Measurements from ENCODE around the gene GPR68. TPM values are rescaled to one million over a fixed set of nuclear protein-coding genes. Genes with fewer than 3 reads are reported as not detected.
"Not testable (repeated sequence)": the region's sequence is repeated elsewhere in the genome, so short reads cannot be mapped to it uniquely, and the experiment has no call there.

GPR68 gene
- total RNA-seq, 4 donors from 2014 or later, result 1.5 to 1.7 TPM; not detected in 2

DNA sequence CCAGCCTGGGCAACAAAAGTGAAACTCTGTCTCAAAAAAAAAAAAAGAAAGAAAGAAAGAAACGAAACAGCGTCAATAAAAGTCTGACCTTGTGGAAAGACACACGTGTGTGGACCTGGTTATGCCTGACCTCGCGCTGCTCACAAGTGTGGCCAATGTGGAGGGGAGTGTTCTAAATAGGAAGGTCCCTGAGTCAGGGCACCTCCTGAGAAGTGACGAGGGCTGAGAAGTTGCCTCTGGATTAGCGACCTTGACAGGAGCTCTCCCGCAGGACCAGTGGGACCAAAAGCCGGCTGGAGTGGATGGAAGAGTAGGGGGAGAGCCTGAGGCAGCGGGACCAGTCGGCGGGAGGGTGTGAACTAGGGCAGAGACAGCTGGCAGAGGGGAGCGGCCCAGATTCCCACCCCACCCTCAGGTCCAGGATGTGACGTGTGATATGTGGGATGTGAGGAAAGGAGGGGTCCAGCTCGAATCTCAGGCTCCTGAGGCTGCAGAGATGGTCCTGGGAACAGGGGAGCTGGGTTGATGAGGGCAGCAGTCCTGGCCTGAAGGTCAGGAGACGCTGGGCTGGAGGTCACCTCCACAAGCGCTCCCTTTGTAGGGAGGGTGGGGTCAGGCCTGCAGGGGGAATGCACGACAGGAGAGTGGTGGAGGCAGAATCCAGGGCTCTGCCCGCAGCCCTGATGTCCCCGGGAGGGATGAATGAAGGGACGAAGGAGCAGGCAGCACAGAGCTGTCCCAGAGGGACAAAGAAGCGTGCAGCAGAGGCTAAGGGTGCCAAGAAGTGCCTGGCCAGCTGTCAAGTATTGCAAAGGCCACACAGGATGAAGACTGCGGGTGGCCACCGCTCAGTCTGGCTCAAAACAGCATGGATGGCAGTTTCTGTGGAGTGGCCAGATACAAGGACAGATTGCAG is 24.8 kb upstream of the GPR68 start:
- no peaks in the 10 kb centered on the region for H3K9me3 ChIP-seq
- no peak for DNase-seq
- no peak for TF ChIP-seq POLR2A (IDR thresholded peaks at IDR 0.05)
- TF ChIP-seq, protein P1, sequence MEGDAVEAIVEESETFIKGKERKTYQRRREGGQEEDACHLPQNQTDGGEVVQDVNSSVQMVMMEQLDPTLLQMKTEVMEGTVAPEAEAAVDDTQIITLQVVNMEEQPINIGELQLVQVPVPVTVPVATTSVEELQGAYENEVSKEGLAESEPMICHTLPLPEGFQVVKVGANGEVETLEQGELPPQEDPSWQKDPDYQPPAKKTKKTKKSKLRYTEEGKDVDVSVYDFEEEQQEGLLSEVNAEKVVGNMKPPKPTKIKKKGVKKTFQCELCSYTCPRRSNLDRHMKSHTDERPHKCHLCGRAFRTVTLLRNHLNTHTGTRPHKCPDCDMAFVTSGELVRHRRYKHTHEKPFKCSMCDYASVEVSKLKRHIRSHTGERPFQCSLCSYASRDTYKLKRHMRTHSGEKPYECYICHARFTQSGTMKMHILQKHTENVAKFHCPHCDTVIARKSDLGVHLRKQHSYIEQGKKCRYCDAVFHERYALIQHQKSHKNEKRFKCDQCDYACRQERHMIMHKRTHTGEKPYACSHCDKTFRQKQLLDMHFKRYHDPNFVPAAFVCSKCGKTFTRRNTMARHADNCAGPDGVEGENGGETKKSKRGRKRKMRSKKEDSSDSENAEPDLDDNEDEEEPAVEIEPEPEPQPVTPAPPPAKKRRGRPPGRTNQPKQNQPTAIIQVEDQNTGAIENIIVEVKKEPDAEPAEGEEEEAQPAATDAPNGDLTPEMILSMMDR (IDR thresholded peaks at IDR 0.05), result no peak
- peak overlapping the region in 1 of 4 donors; percentile 7 for H3K27ac ChIP-seq
- peaks cover 0 to 16% (median 3%) of the 10 kb centered on the region in 4 donors for H3K4me1 ChIP-seq
- H3K36me3 ChIP-seq, result peaks cover 0 to 24% (median 0%) of the 10 kb centered on the region in 3 donors
- H3K4me3 ChIP-seq, result no peak overlapping the region
- H3K27me3 ChIP-seq, result no peaks in the 10 kb centered on the region

DNA sequence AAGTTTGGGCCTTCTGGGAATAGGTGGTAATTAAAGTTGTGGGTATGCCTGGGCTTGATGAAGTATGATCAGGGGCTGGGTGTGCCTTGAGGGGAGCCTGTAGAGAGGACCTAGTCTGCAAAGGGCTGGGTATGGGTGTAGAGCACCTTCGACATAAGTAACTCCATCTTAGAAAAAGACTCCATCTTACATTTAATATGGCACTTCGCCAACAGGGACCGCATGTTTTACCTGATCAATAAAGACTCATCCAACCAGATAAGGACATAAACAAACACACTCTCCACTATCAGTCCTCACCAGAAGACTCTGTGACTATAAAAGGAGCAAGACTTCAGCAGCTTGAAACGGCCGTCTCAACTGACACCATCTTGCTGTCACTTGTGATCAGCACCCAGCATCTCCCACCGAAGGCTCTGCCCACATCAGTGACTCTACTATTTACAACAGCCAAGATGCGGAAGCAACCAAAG is 23.5 kb upstream of the GPR68 start:
- DNase-seq, result no peak
- H3K4me1 ChIP-seq, result peaks cover 0 to 27% (median 6%) of the 10 kb centered on the region in 4 donors
- peaks cover 0 to 12% (median 0%) of the 10 kb centered on the region in 3 donors for H3K36me3 ChIP-seq
- no peak for TF ChIP-seq POLR2A (IDR thresholded peaks at IDR 0.05)
- TF ChIP-seq, protein P1 (IDR thresholded peaks at IDR 0.05), result no peak
- no peak overlapping the region for H3K27ac ChIP-seq
- no peaks in the 10 kb centered on the region for H3K9me3 ChIP-seq
- no peak overlapping the region for H3K4me3 ChIP-seq
- H3K27me3 ChIP-seq, result no peaks in the 10 kb centered on the region

DNA sequence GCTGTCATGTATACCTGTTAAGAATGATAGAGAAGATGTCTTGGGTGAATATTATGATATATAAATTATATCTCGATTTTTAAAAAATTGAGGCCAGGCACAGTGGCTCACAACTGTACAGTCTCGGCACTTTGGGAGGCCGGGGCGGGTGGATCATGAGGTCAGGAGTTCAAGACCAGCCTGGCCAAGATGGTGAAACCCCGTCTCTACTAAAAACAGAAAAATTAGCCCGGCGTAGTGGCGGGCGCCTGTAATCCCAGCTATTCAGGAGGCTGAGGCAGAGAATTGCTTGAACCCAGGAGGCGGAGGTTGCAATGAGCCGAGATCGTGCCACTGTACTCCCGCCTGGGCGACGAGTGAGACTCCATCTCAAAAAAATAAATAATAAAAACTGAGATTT is 21.8 kb upstream of the GPR68 start:
- H3K9me3 ChIP-seq, DNase-seq, H3K36me3 ChIP-seq, H3K4me3 ChIP-seq, H3K27me3 ChIP-seq, H3K27ac ChIP-seq: not testable (repeated sequence)
- peaks cover 0 to 27% (median 6%) of the 10 kb centered on the region in 4 donors for H3K4me1 ChIP-seq

DNA sequence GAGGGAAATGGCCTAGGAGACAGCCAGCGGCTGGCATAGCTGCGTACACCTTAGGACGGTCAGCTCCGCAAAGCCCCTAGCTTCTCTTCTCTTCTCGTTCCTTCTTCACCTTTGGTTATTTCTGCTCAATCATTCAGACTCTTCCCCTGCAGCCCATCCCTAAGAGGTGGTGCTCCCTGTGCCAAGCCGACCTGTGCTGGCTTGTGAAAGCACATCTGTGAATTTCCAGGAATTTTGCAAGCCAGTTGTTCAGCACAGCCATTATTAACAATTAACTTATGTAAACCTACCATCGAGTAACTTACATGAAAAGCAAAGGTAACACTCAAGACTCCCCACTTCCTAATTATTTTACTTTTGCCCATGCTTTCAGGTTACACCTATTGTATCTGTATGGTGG is 20.9 kb upstream of the GPR68 start:
- Histone ChIP-seq H3K27ac (no peak overlapping the region), H3K27me3 (no peaks in the 10 kb centered on the region), H3K4me1 (peaks cover 0 to 27% (median 6%) of the 10 kb centered on the region in 4 donors), H3K36me3 (no peaks in the 10 kb centered on the region), H3K4me3 (no peak overlapping the region), H3K9me3 (no peaks in the 10 kb centered on the region)
- TF ChIP-seq POLR2A (IDR thresholded peaks at IDR 0.05), result no peak
- TF ChIP-seq, protein P1 (IDR thresholded peaks at IDR 0.05), result no peak
- no peak for DNase-seq

DNA sequence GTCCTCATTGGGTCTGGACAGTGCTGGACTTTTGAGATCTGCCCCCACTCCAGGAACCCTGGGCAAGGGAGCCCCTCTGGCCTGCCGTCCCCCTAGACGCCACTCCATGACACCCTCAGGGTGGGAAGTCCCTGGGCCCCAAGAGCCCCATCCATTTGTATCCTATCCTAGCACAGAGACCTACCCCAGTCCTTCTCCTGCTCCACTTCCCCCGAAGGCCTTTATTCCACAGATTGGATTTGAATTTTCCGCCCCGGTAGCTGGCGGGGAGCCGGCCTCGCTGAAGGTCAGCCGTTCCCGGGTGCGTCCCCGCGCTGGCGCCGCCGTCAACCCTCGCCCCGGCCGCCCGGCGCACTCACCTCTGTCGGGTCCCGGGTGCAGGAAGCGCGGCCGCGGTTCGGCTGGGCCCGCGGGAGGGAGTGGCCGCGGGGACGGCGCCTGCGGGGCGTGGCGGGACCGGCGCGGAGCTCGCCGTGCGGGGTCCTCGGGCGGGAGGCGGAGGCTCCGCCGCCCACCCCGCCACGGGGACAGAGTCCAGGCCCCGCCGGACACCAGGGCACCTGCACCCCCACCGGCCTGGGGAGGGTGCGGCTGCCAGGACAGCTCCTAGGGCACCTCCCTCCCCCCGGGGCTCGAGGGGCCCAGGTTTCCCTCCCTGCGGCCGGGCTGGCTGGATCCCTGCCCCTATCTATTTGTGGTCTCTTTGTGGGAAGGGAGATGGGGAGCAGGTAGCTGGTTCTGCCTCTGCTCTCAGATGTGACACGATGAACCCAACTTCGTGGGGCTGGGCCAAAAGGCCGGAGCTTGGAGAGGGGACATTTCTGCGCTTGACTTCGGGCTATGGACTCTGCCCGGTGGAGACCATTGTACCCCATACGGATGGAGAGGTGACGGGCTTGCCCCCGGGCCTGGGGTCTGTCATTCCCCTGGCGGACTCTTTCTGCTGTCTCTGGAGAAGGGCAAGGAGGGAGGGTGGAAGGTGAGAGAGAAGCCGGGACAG is 19.9 kb upstream of the GPR68 start:
- no peak for TF ChIP-seq POLR2A (IDR thresholded peaks at IDR 0.05)
- TF ChIP-seq, protein P1 (IDR thresholded peaks at IDR 0.05), result no peak

More for the DNA sequence above, 19.9 kb upstream of the GPR68 start:
- peak overlapping the region; percentile 29 to 60 (median 45) for H3K4me3 ChIP-seq
- DNase-seq, result peak in 1 of 3 donors; percentile 73
- no peaks in the 10 kb centered on the region for H3K36me3 ChIP-seq
- no peaks in the 10 kb centered on the region for H3K9me3 ChIP-seq
- peaks cover 0 to 26% (median 6%) of the 10 kb centered on the region in 4 donors for H3K4me1 ChIP-seq
- peak overlapping the region in 1 of 4 donors; percentile 31 for H3K27ac ChIP-seq
- no peaks in the 10 kb centered on the region for H3K27me3 ChIP-seq
